ENCODE measurements around the gene GRM8.

The GRM8 gene

DNA sequence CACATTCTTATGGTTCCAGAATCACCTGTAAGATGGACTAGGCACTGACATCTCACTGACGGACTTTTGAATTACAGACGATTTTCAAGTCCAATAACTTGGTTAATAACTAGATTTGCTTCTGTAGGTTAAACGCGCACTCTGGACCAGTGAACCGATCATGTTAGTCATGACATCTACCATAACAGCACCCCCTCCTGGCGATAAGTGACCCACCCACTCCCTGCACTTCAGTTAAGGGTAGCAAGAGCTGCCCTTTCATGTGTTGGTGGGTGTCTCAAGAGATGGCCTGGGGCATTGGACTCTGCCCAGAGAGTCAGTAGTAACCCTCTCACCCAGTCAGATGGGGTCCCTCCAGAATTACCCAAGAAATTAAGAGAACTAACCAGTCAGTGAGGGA is 12.9 kb downstream of the GRM8 start:
- TF ChIP-seq REST (IDR thresholded peaks at IDR 0.05; ENCODE audit: low read depth) (no peak), RAD21 (IDR thresholded peaks at IDR 0.05; ENCODE audit: low read depth) (no peak), EGR1 (IDR thresholded peaks at IDR 0.05) (no peak), FOXM1 (IDR thresholded peaks at IDR 0.05; ENCODE audit: borderline replicate concordance, low read depth) (no peak), TCF12 (IDR thresholded peaks at IDR 0.05; ENCODE audit: low read depth) (no peak), YY1 (IDR thresholded peaks at IDR 0.05; ENCODE audit: low read depth) (no peak), NFIC (IDR thresholded peaks at IDR 0.05) (no peak), ZBTB7A (IDR thresholded peaks at IDR 0.05; ENCODE audit: low read depth) (no peak), TEAD4 (IDR thresholded peaks at IDR 0.05) (no peak), TAF1 (IDR thresholded peaks at IDR 0.05; ENCODE audit: low read depth) (no peak), EP300 (IDR thresholded peaks at IDR 0.05; ENCODE audit: borderline replicate concordance) (no peak), CEBPB (IDR thresholded peaks at IDR 0.05) (no peak)
- TF ChIP-seq, protein P1, sequence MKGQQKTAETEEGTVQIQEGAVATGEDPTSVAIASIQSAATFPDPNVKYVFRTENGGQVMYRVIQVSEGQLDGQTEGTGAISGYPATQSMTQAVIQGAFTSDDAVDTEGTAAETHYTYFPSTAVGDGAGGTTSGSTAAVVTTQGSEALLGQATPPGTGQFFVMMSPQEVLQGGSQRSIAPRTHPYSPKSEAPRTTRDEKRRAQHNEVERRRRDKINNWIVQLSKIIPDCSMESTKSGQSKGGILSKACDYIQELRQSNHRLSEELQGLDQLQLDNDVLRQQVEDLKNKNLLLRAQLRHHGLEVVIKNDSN (IDR thresholded peaks at IDR 0.05), result no peak
- TF ChIP-seq, protein P2, sequence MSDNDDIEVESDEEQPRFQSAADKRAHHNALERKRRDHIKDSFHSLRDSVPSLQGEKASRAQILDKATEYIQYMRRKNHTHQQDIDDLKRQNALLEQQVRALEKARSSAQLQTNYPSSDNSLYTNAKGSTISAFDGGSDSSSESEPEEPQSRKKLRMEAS (IDR thresholded peaks at IDR 0.05), result no peak

GRCh38 chr7:127233630-127234029 is 19.1 kb downstream of the GRM8 start:
- TF ChIP-seq ZBTB7A (IDR thresholded peaks at IDR 0.05; ENCODE audit: low read depth) (no peak), NFIC (IDR thresholded peaks at IDR 0.05) (no peak), YY1 (IDR thresholded peaks at IDR 0.05; ENCODE audit: low read depth) (no peak), EGR1 (IDR thresholded peaks at IDR 0.05) (no peak), CEBPB (IDR thresholded peaks at IDR 0.05) (no peak), EP300 (IDR thresholded peaks at IDR 0.05; ENCODE audit: borderline replicate concordance) (no peak), RAD21 (IDR thresholded peaks at IDR 0.05; ENCODE audit: low read depth) (no peak), TAF1 (IDR thresholded peaks at IDR 0.05; ENCODE audit: low read depth) (no peak), CREB1 (IDR thresholded peaks at IDR 0.05; ENCODE audit: low read depth) (no peak), TCF12 (IDR thresholded peaks at IDR 0.05; ENCODE audit: low read depth) (no peak), TEAD4 (IDR thresholded peaks at IDR 0.05) (no peak), REST (IDR thresholded peaks at IDR 0.05; ENCODE audit: low read depth) (no peak)
- TF ChIP-seq, protein P1 (IDR thresholded peaks at IDR 0.05), result no peak
- TF ChIP-seq, protein P2 (IDR thresholded peaks at IDR 0.05), result no peak

- TF ChIP-seq TEAD4 (IDR thresholded peaks at IDR 0.05), result no peak
- no peak for TF ChIP-seq CREB1 (IDR thresholded peaks at IDR 0.05; ENCODE audit: low read depth)
- no peak for TF ChIP-seq TCF12 (IDR thresholded peaks at IDR 0.05; ENCODE audit: low read depth)
- TF ChIP-seq, protein P1 (IDR thresholded peaks at IDR 0.05), result no peak
- TF ChIP-seq REST (IDR thresholded peaks at IDR 0.05; ENCODE audit: low read depth), result no peak
- no peak for TF ChIP-seq NFIC (IDR thresholded peaks at IDR 0.05)
- TF ChIP-seq, protein P2 (IDR thresholded peaks at IDR 0.05), result no peak
- TF ChIP-seq FOXM1 (IDR thresholded peaks at IDR 0.05; ENCODE audit: borderline replicate concordance, low read depth), result no peak
- TF ChIP-seq YY1 (IDR thresholded peaks at IDR 0.05; ENCODE audit: low read depth), result no peak
- no peak for TF ChIP-seq CEBPB (IDR thresholded peaks at IDR 0.05)
- no peak for TF ChIP-seq TAF1 (IDR thresholded peaks at IDR 0.05; ENCODE audit: low read depth)
- TF ChIP-seq RAD21 (IDR thresholded peaks at IDR 0.05; ENCODE audit: low read depth), result no peak
- TF ChIP-seq EP300 (IDR thresholded peaks at IDR 0.05; ENCODE audit: borderline replicate concordance), result no peak
- no peak for TF ChIP-seq EGR1 (IDR thresholded peaks at IDR 0.05)
These were observed 21.3 kb downstream of the GRM8 start for GRCh38 chr7:127231415-127231814.

Measured in Ishikawa (cell line).